GM20000 (cell line): Measurements from ENCODE around the gene PRKAB2.
"Not testable (repeated sequence)": the region's sequence is repeated elsewhere in the genome, so short reads cannot be mapped to it uniquely, and the experiment has no call there.

ENCODE experiments used
- DNase-seq: peaks from one replicate; pipeline ENCODE4 v3.0.0; 2012; ENCODE audit warnings: low spot score
- TF ChIP-seq, protein P1 (sequence below): IDR thresholded peaks from 2 replicates; pipeline ENCODE4 v1.5.1; 2012; ENCODE audit warnings: mild to moderate bottlenecking, control low read depth; ENCODE audit errors: extremely low read depth, missing control alignments

PRKAB2 gene

DNA sequence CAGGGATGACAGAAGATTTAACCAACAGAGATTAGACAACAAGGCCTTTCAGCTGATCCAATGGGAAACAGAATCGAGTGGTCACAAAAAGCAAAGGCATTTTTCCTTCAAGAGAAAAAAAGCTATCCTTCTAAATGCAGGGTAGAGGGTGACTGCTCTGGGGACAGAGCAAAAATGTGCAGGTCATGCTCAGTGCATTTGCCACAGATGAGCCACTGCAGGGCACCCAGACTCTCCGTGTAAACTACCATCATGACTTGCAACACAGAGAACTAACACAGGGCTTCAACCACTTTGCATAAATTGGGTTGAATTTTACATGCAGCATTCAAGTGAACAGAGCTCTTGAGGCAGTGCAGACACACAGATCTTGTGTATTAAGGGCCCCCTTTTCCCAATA is 56.8 kb downstream of the PRKAB2 start:
- no peak for DNase-seq
- TF ChIP-seq, protein P1, sequence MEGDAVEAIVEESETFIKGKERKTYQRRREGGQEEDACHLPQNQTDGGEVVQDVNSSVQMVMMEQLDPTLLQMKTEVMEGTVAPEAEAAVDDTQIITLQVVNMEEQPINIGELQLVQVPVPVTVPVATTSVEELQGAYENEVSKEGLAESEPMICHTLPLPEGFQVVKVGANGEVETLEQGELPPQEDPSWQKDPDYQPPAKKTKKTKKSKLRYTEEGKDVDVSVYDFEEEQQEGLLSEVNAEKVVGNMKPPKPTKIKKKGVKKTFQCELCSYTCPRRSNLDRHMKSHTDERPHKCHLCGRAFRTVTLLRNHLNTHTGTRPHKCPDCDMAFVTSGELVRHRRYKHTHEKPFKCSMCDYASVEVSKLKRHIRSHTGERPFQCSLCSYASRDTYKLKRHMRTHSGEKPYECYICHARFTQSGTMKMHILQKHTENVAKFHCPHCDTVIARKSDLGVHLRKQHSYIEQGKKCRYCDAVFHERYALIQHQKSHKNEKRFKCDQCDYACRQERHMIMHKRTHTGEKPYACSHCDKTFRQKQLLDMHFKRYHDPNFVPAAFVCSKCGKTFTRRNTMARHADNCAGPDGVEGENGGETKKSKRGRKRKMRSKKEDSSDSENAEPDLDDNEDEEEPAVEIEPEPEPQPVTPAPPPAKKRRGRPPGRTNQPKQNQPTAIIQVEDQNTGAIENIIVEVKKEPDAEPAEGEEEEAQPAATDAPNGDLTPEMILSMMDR: no peak

DNA sequence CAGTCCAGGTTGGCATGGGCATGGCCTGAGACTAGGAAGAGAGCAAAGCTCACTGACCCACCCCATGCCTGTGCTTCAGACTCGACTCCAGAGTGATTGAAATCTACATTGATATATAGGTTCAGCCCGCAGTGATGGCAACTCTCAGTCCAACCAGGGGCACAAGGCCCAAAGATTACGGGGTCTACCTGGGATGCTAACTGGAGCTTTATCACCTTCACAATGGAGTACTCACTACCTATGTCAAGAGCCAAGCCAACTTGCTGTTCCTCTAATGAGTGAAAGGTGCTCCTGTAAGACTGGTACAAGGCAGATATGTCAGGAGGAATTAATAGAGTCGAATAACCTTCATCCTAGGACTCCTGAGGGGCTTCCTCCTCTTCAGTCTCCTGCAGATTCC is 57.2 kb downstream of the PRKAB2 start:
- not testable (repeated sequence) for DNase-seq

DNA sequence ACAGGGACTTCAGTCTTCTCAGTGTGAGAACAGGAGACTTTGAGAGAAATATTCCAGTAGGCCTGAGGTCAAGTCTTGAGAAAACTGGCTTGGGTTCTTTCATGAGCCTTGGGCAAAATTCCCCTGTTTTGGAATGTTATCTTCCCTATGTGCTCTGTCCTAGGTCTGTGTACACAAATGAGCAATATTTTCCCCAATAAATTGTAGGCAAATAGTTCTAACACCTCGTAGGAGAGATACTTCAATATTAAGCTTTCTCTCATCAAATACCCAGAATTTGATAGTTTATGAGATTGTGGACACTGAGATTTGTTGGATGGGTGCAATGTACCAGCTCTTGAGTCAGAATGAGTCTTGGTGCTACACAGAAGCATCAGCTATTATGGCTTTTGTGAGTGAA is 57.9 kb downstream of the PRKAB2 start:
- not testable (repeated sequence) for DNase-seq

DNA sequence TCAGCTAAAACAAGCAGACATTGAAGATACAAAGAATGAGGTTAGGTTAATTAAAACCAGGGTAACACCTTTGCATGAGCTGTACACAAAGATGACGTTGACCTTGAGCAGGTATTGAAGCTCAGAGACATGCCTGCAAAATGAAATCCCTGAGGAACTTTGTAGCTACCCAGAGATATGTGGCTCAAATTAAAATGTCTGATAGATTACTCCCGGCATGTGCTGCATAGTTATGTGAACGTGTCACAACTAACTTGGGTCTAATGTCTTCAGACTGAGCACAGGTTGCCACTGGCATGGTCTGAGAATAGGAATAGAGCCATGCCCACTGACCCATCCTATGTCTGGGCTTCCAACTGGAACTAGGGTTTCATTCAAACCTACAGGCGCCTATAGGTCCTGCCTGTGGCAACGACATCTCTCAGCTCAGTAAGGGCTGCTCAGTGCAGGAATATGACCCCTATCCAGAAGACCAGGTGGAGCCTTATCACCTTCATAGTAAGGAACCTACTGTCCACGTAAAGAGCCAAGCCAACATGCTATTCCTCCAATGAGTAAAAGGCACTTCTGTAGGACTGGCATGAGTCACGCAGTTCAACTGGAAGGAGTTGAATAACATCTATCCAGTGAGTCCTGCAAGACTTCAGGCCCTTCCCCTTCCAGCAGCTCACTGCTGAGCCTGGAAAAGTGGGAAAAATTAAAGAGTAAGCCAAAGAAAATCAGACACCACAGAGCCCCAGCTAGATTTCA is 60.7 kb downstream of the PRKAB2 start:
- no peak for DNase-seq
- TF ChIP-seq, protein P1: no peak

DNA sequence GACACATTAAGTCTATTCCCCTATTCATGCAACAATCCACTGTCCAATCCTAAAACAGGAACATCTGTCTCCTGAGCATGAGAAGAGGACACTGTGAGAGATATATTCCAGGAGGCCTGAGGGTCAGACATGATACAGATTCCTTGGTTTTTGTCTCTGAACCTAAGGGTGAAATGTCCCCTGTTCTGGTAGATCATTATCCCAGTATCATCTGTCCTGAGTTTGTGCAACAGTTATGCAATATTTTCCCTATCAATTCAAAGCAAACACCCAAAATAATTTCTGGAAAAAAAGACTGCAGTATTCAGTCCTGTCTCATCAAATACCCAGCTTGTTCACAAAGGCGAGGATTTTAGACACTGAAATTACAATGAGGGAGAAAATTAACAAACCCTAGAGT is 61.4 kb downstream of the PRKAB2 start:
- DNase-seq: no peak
- TF ChIP-seq, protein P1: no peak

DNA sequence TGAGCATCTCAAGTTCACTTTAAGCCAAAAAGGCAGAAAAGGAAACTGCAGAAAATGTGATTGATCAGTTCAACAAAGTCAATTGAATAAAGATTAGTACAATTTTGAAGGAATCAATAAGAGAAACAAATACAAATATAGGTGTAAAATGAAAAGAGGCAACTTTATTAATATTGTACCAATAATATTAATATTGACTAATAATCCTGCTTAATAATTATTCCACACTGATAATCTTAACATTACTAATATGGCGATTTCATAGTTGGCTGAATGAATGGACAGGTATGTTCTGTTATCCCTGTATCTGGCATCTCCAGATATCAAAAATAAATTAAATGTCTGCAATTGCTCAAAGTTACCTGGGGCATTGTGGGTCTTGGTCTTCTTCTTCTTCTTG is 61.8 kb downstream of the PRKAB2 start:
- DNase-seq: no peak

DNA sequence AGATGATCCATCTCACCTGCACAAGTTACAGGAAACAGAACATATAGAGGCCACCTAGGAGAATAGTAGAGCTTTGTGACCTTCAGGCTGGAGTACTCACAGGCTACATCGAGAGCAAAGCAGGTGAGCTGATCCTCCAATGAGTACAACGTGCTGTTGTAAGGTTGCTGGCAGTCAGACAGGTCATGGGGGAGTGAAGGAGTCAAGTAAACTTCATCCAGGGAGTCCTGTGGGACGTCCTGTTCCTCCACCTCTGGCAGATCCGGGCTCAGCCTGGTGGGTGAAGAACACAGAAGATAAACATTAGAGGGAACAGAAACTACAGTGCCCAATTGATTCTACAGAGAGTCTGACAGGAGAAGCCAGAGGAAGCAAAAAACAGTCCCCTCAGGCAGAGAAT is 62.5 kb downstream of the PRKAB2 start:
- TF ChIP-seq, protein P1: no peak

More for the DNA sequence above, 61.8 kb downstream of the PRKAB2 start:
- TF ChIP-seq, protein P1: no peak

DNA sequence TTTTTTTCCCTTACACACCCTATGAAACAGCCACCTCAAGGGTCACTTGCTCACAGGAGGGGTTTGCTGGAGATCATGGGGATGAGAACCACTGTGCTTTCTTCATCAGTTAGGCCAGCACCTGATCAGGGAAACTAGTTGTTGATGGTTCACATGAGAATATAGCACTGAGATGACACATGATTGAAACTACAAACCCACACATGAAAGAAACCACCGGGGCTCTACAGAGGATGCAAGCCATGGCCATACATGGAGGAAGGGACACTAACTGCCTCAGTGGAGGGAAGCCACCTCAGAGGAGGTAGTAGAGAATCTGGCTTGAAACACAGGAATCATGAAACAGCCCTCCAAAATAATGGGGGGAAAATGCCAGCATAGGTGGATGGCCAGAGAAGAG is 63.2 kb downstream of the PRKAB2 start:
- TF ChIP-seq, protein P1: no peak
- DNase-seq: peak; percentile 59

More for the DNA sequence above, 62.5 kb downstream of the PRKAB2 start:
- no peak for DNase-seq

DNA sequence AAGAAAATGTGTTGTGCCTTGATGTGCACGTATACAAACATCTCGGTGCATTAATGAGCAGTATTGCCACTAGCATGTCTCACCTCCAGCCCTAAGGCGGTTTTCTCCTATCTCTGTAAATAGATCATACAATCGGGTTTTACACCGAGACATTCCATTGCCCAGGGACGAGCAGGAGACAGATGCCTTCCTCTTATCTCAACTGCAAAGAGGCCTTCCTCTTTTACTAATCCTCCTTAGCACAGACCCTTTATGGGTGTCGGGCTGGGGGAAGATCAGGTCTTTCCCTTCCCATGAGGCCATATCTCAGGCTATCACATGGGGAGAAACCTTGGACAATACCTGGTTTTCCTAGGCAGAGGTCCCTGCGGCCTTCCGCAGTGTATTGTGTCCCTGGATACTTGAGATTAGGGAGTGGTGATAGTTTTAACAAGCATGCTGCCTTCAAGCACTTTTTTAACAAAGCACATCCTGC is 65.8 kb downstream of the PRKAB2 start:
- not testable (repeated sequence) for DNase-seq
